Measurements from ENCODE around the gene RAB17. TPM values are rescaled to one million over a fixed set of nuclear protein-coding genes. Genes with fewer than 3 reads are reported as not detected.

The RAB17 gene
- total and polyA plus RNA-seq, 2 experiments from 2014 or later, result 58.3 to 99.1 TPM

DNA sequence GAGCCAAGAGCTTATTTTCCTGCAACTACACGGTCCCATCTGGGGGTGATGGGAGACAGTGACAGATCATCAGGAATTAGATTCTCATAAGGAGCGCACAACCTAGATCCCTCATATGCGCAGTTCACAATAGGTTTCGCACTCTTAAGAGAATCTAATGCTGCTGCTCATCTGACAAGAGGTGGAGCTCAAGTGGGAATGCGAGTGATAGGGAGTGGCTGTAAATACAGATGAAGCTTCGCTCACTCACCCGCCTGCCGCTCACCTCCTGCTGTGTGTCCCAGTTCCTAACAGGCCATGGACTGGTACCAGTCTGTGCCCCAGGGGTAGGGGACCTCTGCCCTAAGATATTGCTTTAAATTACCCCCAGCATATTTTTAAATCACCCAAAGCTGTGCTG is 47.6 kb upstream of the RAB17 start:
- H3K27me3 ChIP-seq, result no peaks in the 10 kb centered on the region
- no peak overlapping the region for H2AFZ ChIP-seq
- no peaks in the 10 kb centered on the region for H3K4me1 ChIP-seq (ENCODE audit: insufficient read depth)
- H3K79me2 ChIP-seq, result peaks cover 58% of the 10 kb centered on the region
- WGBS (ENCODE audit: low lambda C conversion rate, missing lambda C conversion rate), result 96% methylated on average over 8 of the region's 8 CpGs
- H3K27ac ChIP-seq, result no peak overlapping the region
- TF ChIP-seq, protein P1, sequence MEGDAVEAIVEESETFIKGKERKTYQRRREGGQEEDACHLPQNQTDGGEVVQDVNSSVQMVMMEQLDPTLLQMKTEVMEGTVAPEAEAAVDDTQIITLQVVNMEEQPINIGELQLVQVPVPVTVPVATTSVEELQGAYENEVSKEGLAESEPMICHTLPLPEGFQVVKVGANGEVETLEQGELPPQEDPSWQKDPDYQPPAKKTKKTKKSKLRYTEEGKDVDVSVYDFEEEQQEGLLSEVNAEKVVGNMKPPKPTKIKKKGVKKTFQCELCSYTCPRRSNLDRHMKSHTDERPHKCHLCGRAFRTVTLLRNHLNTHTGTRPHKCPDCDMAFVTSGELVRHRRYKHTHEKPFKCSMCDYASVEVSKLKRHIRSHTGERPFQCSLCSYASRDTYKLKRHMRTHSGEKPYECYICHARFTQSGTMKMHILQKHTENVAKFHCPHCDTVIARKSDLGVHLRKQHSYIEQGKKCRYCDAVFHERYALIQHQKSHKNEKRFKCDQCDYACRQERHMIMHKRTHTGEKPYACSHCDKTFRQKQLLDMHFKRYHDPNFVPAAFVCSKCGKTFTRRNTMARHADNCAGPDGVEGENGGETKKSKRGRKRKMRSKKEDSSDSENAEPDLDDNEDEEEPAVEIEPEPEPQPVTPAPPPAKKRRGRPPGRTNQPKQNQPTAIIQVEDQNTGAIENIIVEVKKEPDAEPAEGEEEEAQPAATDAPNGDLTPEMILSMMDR (IDR thresholded peaks at IDR 0.05; ENCODE audit: poor library complexity), result no peak
- TF ChIP-seq EZH2 (IDR thresholded peaks at IDR 0.05; ENCODE audit: borderline replicate concordance) (no peak), EZH2phosphoT487 (IDR thresholded peaks at IDR 0.05; ENCODE audit: low read depth, severe bottlenecking, unreplicated experiment) (no peak)
- no peaks in the 10 kb centered on the region for H3K9me3 ChIP-seq (ENCODE audit: low read depth)
- no peaks in the 10 kb centered on the region for H3K9me2 ChIP-seq (replicated peaks; ENCODE audit: insufficient read depth)
- no peaks in the 10 kb centered on the region for H3K36me3 ChIP-seq (replicated peaks; ENCODE audit: insufficient read depth, low read depth)
- DNase-seq (ENCODE audit: low spot score), result no peak
- no peaks in the 10 kb centered on the region for H4K20me1 ChIP-seq (ENCODE audit: insufficient read depth, poor library complexity, severe bottlenecking)
- no peak overlapping the region for H3K4me2 ChIP-seq
- H3K4me3 ChIP-seq, result no peak overlapping the region

DNA sequence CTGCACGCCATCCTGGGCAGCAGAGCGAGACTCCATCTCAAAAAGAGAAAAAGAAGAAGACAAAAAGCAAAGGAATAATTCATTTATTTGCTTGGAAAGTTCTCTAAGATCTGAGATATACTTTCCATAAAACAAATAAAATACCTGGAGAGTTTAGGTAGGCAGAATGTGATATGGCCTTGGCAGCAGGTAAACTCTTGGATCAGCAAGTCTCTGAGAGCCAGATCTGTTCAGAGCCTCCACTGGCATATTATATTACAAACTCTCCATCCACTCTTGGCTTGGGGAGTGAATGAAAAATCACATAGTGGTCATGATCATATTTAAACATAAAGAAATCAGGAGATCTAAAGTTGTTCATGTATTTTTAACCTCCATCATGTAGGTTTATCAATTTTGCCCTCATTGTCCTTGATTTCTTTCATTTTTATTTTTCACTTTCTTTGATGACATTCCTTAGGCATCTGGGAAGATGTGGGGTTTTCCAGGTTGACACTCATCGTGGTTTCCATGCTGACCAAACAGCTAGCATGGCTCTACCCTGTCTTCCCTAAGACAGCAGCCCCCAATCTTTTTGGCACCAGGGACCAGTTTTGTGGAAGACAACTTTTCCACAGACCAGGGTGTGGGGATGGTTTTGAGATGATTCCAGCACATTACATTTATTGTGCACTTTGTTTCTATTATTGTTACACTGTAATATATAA is 47.0 kb upstream of the RAB17 start:
- Histone ChIP-seq H3K9me2 (replicated peaks; ENCODE audit: insufficient read depth) (no peaks in the 10 kb centered on the region), H3K79me2 (peaks cover 59% of the 10 kb centered on the region), H3K4me3 (no peak overlapping the region), H3K9me3 (ENCODE audit: low read depth) (no peaks in the 10 kb centered on the region), H3K4me1 (ENCODE audit: insufficient read depth) (no peaks in the 10 kb centered on the region), H3K27me3 (no peaks in the 10 kb centered on the region), H2AFZ (no peak overlapping the region), H4K20me1 (ENCODE audit: insufficient read depth, poor library complexity, severe bottlenecking) (no peaks in the 10 kb centered on the region), H3K27ac (no peak overlapping the region), H3K4me2 (no peak overlapping the region), H3K36me3 (replicated peaks; ENCODE audit: insufficient read depth, low read depth) (no peaks in the 10 kb centered on the region)
- no peak for DNase-seq (ENCODE audit: low spot score)
- TF ChIP-seq EZH2 (IDR thresholded peaks at IDR 0.05; ENCODE audit: borderline replicate concordance), result no peak
- TF ChIP-seq, protein P1 (IDR thresholded peaks at IDR 0.05; ENCODE audit: poor library complexity), result no peak
- TF ChIP-seq EZH2phosphoT487 (IDR thresholded peaks at IDR 0.05; ENCODE audit: low read depth, severe bottlenecking, unreplicated experiment), result no peak
- WGBS (ENCODE audit: low lambda C conversion rate, missing lambda C conversion rate), result 97% methylated on average over 3 of the region's 3 CpGs

DNA sequence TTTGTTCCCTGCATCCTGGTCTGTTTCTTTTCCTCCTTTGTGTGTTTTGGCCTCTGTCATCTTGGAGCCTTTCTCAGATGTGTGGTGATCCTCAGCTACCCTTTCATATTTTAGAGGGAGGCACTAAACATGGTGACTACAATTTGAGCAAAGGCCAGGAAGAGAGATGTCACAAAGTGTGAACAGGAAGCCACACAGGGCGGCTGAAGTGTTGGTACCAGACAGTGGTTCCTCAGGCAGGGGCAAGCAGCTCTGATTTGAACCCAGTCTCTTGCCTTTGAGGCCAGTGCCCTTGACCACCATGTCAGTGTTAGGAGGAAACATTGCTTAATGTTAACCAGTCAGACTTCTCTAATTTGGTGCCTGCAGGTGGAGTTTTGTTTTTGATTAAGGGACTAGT is 46.0 kb upstream of the RAB17 start:
- no peak overlapping the region for H2AFZ ChIP-seq
- H3K9me3 ChIP-seq (ENCODE audit: low read depth), result no peaks in the 10 kb centered on the region
- H3K9me2 ChIP-seq (replicated peaks; ENCODE audit: insufficient read depth), result no peaks in the 10 kb centered on the region
- no peak for DNase-seq (ENCODE audit: low spot score)
- no peaks in the 10 kb centered on the region for H3K4me1 ChIP-seq (ENCODE audit: insufficient read depth)
- H3K4me3 ChIP-seq, result no peak overlapping the region
- 89% methylated on average over 1 of the region's 1 CpG for WGBS (ENCODE audit: low lambda C conversion rate, missing lambda C conversion rate)
- H3K27ac ChIP-seq, result no peak overlapping the region
- no peak overlapping the region for H3K4me2 ChIP-seq
- H3K36me3 ChIP-seq (replicated peaks; ENCODE audit: insufficient read depth, low read depth), result no peaks in the 10 kb centered on the region
- H3K27me3 ChIP-seq, result no peaks in the 10 kb centered on the region
- TF ChIP-seq EZH2phosphoT487 (IDR thresholded peaks at IDR 0.05; ENCODE audit: low read depth, severe bottlenecking, unreplicated experiment), result no peak
- TF ChIP-seq, protein P1 (IDR thresholded peaks at IDR 0.05; ENCODE audit: poor library complexity), result no peak
- no peak for TF ChIP-seq EZH2 (IDR thresholded peaks at IDR 0.05; ENCODE audit: borderline replicate concordance)
- H4K20me1 ChIP-seq (ENCODE audit: insufficient read depth, poor library complexity, severe bottlenecking), result no peaks in the 10 kb centered on the region
- H3K79me2 ChIP-seq, result peaks cover 55% of the 10 kb centered on the region

All from hepatocyte (in vitro differentiated cells).